Tibial nerve (tissue), 4 donors: ENCODE data around the gene CACNA1H.

Source experiments
- CTCF ChIP-seq, 5 experiments: fragments of 200-600 bp in 3 of 5; fragments of 450-650 bp in 2 of 5; sonication (generic) in 3 of 5; IDR thresholded peaks; one replicate each; pipeline ENCODE4 v1.5.1; 2016 to 2019; ENCODE audit warnings: antibody characterized with exemption in 5 of 5, mild to moderate bottlenecking in 3 of 5, moderate library complexity in 2 of 5
- EP300 ChIP-seq, 2 donors: sonication (generic); formaldehyde crosslinking; IDR thresholded peaks; one replicate each; pipeline ENCODE4 v1.6.1; 2017; ENCODE audit warnings: antibody characterized with exemption in 2 of 2, mild to moderate bottlenecking in 1 of 2
- POLR2A ChIP-seq, 2 donors: fragments of 450-650 bp; IDR thresholded peaks; one replicate each; pipeline ENCODE4 v1.6.1; 2017; ENCODE audit warnings: antibody characterized with exemption in 2 of 2, mild to moderate bottlenecking in 2 of 2, moderate library complexity in 2 of 2

GRCh38 chr16:1181404-1182315 lies 28.8 kb downstream of the CACNA1H start:
- no peak for TF ChIP-seq CTCF (IDR thresholded peaks at IDR 0.05)
- no peak for TF ChIP-seq POLR2A (IDR thresholded peaks at IDR 0.05)
- no peak for TF ChIP-seq EP300 (IDR thresholded peaks at IDR 0.05)
